Activated CD4-positive, alpha-beta T cell treated with anti-CD3 and anti-CD28 coated beads, Interleukin-2, amount 50 U/mL, for 1 hour (primary cell): ENCODE data around the gene OR5L1.

Experiments
- DNase-seq: peaks from one replicate; pipeline ENCODE4 v3.0.0-alpha.2; 2020

OR5L1 gene

GRCh38 chr11:55811067-55811466 is at the start of gene OR5L1:
Gene OR5L1, plus strand, starts transcription at chr11:55811367. Its CDS starts 100 bp downstream, at chr11:55811467.
- no peak for DNase-seq

GRCh38 chr11:55773138-55773537 is 38.0 kb upstream of the OR5L1 start, which contains the start of gene OR5D13:
Gene OR5D13, plus strand, starts transcription at chr11:55773438. Its CDS starts 0 bp downstream, at chr11:55773438.
- DNase-seq = no peak

- DNase-seq = no peak
Measured at GRCh38 chr11:55791606-55792005, 19.6 kb upstream of the OR5L1 start.

GRCh38 chr11:55793321-55793720 is 17.8 kb upstream of the OR5L1 start:
- no peak for DNase-seq

- DNase-seq = no peak
Measured at GRCh38 chr11:55795256-55795655, 15.9 kb upstream of the OR5L1 start, which contains the start of gene OR5D14. Gene OR5D14, plus strand, starts transcription at chr11:55795556. Its CDS starts 0 bp downstream, at chr11:55795556.

- DNase-seq = no peak
Measured at GRCh38 chr11:55806248-55806647, 4.9 kb upstream of the OR5L1 start.

GRCh38 chr11:55819330-55819729 is 8.2 kb downstream of the OR5L1 start, which contains the start of gene OR5D18:
Gene OR5D18, plus strand, starts transcription at chr11:55819630. Its CDS starts 0 bp downstream, at chr11:55819630.
- no peak for DNase-seq

- no peak for DNase-seq
Measured at GRCh38 chr11:55826919-55827318, 15.8 kb downstream of the OR5L1 start, which contains the start of gene OR5L2. Gene OR5L2, plus strand, starts transcription at chr11:55827219. Its CDS starts 0 bp downstream, at chr11:55827219.

GRCh38 chr11:55838452-55838851 is 27.3 kb downstream of the OR5L1 start, which contains the start of gene OR5D16:
Gene OR5D16, plus strand, starts transcription at chr11:55838752. Its CDS starts 0 bp downstream, at chr11:55838752.
- DNase-seq = no peak

GRCh38 chr11:55847453-55847852 is 36.3 kb downstream of the OR5L1 start:
- DNase-seq = no peak

- DNase-seq = no peak
Measured at GRCh38 chr11:55849037-55849436, 37.9 kb downstream of the OR5L1 start.

- DNase-seq = no peak
Measured at GRCh38 chr11:55852141-55852540, 41.0 kb downstream of the OR5L1 start.

GRCh38 chr11:55854704-55855103 is 43.5 kb downstream of the OR5L1 start:
- no peak for DNase-seq
